HEK293 (cell line): Measurements from ENCODE around the gene THG1L.

Experiments used
- CTCF ChIP-seq: fragments of 450-650 bp; formaldehyde crosslinking; IDR thresholded peaks from 2 replicates; pipeline ENCODE4 v1.5.1; 2016; ENCODE audit warnings: missing biosample characterization, missing genetic modification characterization
- PATZ1 ChIP-seq: fragments of 450-650 bp; formaldehyde crosslinking; IDR thresholded peaks from 2 replicates; pipeline ENCODE4 v1.5.1; 2016; ENCODE audit warnings: missing biosample characterization, missing genetic modification characterization
- PBX3 ChIP-seq: sonication (generic); formaldehyde crosslinking; IDR thresholded peaks from 2 replicates; pipeline ENCODE4 v1.8.1; 2022; ENCODE audit warnings: mild to moderate bottlenecking, moderate library complexity, missing genetic modification reagents
- REST ChIP-seq: fragments of 450-650 bp; formaldehyde crosslinking; IDR thresholded peaks from 2 replicates; pipeline ENCODE4 v1.5.1; 2016; ENCODE audit warnings: missing biosample characterization, missing genetic modification characterization
- ZNF175 ChIP-seq: fragments of 450-650 bp; formaldehyde crosslinking; IDR thresholded peaks from 2 replicates; pipeline ENCODE4 v1.5.1; 2016; ENCODE audit warnings: missing biosample characterization, missing genetic modification characterization
- ZNF18 ChIP-seq: fragments of 450-650 bp; formaldehyde crosslinking; IDR thresholded peaks from 2 replicates; pipeline ENCODE4 v1.5.1; 2016; ENCODE audit warnings: missing biosample characterization, missing genetic modification characterization
- ZNF654 ChIP-seq: fragments of 450-650 bp; formaldehyde crosslinking; IDR thresholded peaks from 2 replicates; pipeline ENCODE4 v1.5.1; 2016; ENCODE audit warnings: low read depth, missing biosample characterization, missing genetic modification characterization
- TF ChIP-seq, protein P1 (sequence below): fragments of 450-650 bp; formaldehyde crosslinking; IDR thresholded peaks from 2 replicates; pipeline ENCODE4 v1.5.1; 2016; ENCODE audit warnings: missing biosample characterization, missing genetic modification characterization, low read depth
- TF ChIP-seq, protein P2 (sequence below): fragments of 450-650 bp; formaldehyde crosslinking; IDR thresholded peaks from 2 replicates; pipeline ENCODE4 v1.5.1; 2016; ENCODE audit warnings: missing biosample characterization, missing genetic modification characterization
- TF ChIP-seq, protein P3 (sequence below): fragments of 450-650 bp; formaldehyde crosslinking; IDR thresholded peaks from 2 replicates; pipeline ENCODE4 v1.5.1; 2017; ENCODE audit warnings: missing biosample characterization, missing genetic modification characterization

DNA sequence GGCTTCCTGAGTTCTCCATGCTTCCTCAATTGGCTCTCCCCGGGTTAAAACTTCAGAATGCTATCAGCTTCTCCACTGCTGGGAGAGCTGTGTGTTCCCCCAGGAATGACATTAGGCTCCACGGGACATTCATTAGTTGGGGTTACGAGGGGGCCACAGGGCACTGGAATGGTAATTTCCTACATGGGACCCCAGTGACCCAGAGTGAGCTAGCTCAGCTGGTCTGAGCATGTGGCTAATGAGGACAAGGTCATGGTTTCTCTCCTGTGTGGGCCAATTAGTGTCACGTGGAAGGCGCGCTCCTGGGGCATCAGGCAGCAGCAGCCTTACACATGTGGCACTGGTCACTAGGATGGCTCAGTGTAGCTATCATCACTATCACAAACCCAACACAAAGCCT is 33.3 kb downstream of the THG1L start:
- TF ChIP-seq PATZ1 (tag by site-specific recombination) (no peak), ZNF18 (tag by site-specific recombination) (no peak), ZNF654 (tag by site-specific recombination) (no peak), CTCF (tag by site-specific recombination) (no peak), REST (tag by site-specific recombination) (no peak), PBX3 (CRISPR knock-in tag) (no peak), ZNF175 (tag by site-specific recombination) (no peak)
- TF ChIP-seq, protein P1, sequence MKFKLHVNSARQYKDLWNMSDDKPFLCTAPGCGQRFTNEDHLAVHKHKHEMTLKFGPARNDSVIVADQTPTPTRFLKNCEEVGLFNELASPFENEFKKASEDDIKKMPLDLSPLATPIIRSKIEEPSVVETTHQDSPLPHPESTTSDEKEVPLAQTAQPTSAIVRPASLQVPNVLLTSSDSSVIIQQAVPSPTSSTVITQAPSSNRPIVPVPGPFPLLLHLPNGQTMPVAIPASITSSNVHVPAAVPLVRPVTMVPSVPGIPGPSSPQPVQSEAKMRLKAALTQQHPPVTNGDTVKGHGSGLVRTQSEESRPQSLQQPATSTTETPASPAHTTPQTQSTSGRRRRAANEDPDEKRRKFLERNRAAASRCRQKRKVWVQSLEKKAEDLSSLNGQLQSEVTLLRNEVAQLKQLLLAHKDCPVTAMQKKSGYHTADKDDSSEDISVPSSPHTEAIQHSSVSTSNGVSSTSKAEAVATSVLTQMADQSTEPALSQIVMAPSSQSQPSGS (tag by site-specific recombination): no peak
- TF ChIP-seq, protein P2, sequence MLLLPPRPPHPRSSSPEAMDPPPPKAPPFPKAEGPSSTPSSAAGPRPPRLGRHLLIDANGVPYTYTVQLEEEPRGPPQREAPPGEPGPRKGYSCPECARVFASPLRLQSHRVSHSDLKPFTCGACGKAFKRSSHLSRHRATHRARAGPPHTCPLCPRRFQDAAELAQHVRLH: no peak
- TF ChIP-seq, protein P3, sequence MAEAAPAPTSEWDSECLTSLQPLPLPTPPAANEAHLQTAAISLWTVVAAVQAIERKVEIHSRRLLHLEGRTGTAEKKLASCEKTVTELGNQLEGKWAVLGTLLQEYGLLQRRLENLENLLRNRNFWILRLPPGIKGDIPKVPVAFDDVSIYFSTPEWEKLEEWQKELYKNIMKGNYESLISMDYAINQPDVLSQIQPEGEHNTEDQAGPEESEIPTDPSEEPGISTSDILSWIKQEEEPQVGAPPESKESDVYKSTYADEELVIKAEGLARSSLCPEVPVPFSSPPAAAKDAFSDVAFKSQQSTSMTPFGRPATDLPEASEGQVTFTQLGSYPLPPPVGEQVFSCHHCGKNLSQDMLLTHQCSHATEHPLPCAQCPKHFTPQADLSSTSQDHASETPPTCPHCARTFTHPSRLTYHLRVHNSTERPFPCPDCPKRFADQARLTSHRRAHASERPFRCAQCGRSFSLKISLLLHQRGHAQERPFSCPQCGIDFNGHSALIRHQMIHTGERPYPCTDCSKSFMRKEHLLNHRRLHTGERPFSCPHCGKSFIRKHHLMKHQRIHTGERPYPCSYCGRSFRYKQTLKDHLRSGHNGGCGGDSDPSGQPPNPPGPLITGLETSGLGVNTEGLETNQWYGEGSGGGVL (tag by site-specific recombination): no peak
